GM12865 (cell line): ENCODE data around the gene TVP23A.
A peak's percentile ranks its signal among the peaks of the same experiment; 100 is the strongest.

ENCODE experiments used
- DNase-seq: peaks from one replicate; pipeline ENCODE4 v3.0.0; 2010; ENCODE audit warnings: low read depth
- H3K4me3 ChIP-seq: 2 replicates; pipeline ENCODE4 v1.5.1; 2011; ENCODE audit warnings: mild to moderate bottlenecking, low read depth, low read length, control low read depth
- CTCF ChIP-seq: IDR thresholded peaks from 2 replicates; pipeline ENCODE4 v1.5.1; 2011; ENCODE audit warnings: low read length, control low read depth, low read depth, inconsistent platforms; ENCODE audit not compliant: insufficient read depth; ENCODE audit errors: missing control alignments

Gene TVP23A

GRCh38 chr16:10761373-10761772 lies 57.2 kb downstream of the TVP23A start:
- no peak for TF ChIP-seq CTCF
- H3K4me3 ChIP-seq, result no peak overlapping the region
- no peak for DNase-seq

- H3K4me3 ChIP-seq, result no peak overlapping the region
- TF ChIP-seq CTCF, result no peak
- DNase-seq, result no peak
Measured at GRCh38 chr16:10760858-10761257, 57.7 kb downstream of the TVP23A start.

GRCh38 chr16:10756574-10756973 lies 62.0 kb downstream of the TVP23A start:
- no peak for DNase-seq
- no peak for TF ChIP-seq CTCF
- H3K4me3 ChIP-seq, result no peak overlapping the region

GRCh38 chr16:10754941-10755340 lies 63.7 kb downstream of the TVP23A start:
- H3K4me3 ChIP-seq, result no peak overlapping the region
- no peak for TF ChIP-seq CTCF
- DNase-seq, result no peak

GRCh38 chr16:10753670-10754069 lies 64.9 kb downstream of the TVP23A start:
- no peak for DNase-seq
- no peak for TF ChIP-seq CTCF
- H3K4me3 ChIP-seq, result no peak overlapping the region

- no peak overlapping the region for H3K4me3 ChIP-seq
- DNase-seq, result peak; percentile 75
- no peak for TF ChIP-seq CTCF
Measured at GRCh38 chr16:10752843-10753523, 65.6 kb downstream of the TVP23A start.

GRCh38 chr16:10751291-10751697 lies 67.3 kb downstream of the TVP23A start:
- peak; percentile 25 for TF ChIP-seq CTCF
- H3K4me3 ChIP-seq, result no peak overlapping the region
- DNase-seq, result peak; percentile 66
